Loucy (cell line): ENCODE data around the gene ZNF350.
A peak's percentile ranks its signal among the peaks of the same experiment; 100 is the strongest.

ENCODE experiments used
- H2AFZ ChIP-seq: fragments of 200-600 bp; sonication (generic); 2 replicates; pipeline ENCODE4 v1.6.0; 2016; ENCODE audit warnings: antibody characterized with exemption, mild to moderate bottlenecking, low read length, moderate library complexity
- H3F3A ChIP-seq: fragments of 200-600 bp; 2 replicates; pipeline ENCODE4 v1.6.0; 2016; ENCODE audit warnings: antibody characterized with exemption, low read depth, mild to moderate bottlenecking
- H3K27me3 ChIP-seq: fragments of 200-600 bp; sonication (generic); 2 replicates; pipeline ENCODE4 v1.6.1; 2014; ENCODE audit warnings: low read length, mild to moderate bottlenecking; ENCODE audit not compliant: insufficient read depth, poor library complexity, severe bottlenecking
- H3K36me3 ChIP-seq: fragments of 200-600 bp; sonication (generic); 2 replicates; pipeline ENCODE4 v1.6.1; 2016; ENCODE audit warnings: low read length; ENCODE audit not compliant: insufficient read depth
- H3K4me1 ChIP-seq: fragments of 200-600 bp; sonication (generic); 2 replicates; pipeline ENCODE4 v1.5.1; 2014; ENCODE audit warnings: low read length, mild to moderate bottlenecking; ENCODE audit not compliant: insufficient read depth, poor library complexity, severe bottlenecking
- H3K4me2 ChIP-seq: fragments of 200-600 bp; sonication (generic); 2 replicates; pipeline ENCODE4 v1.6.0; 2014; ENCODE audit warnings: antibody characterized with exemption, low read length, low read depth, mild to moderate bottlenecking; ENCODE audit not compliant: poor library complexity, severe bottlenecking
- H3K4me3 ChIP-seq: fragments of 200-600 bp; sonication (generic); 2 replicates; pipeline ENCODE4 v1.5.1; 2014; ENCODE audit warnings: low read length, mild to moderate bottlenecking, mixed read lengths; ENCODE audit not compliant: poor library complexity, severe bottlenecking
- H3K79me2 ChIP-seq: fragments of 200-600 bp; sonication (generic); 2 replicates; pipeline ENCODE4 v1.6.1; 2014; ENCODE audit warnings: low read length; ENCODE audit not compliant: insufficient read depth
- H3K9ac ChIP-seq: fragments of 200-600 bp; sonication (generic); 2 replicates; pipeline ENCODE4 v1.6.0; 2014; ENCODE audit warnings: mild to moderate bottlenecking, low read depth, low read length, moderate library complexity; ENCODE audit not compliant: poor library complexity, severe bottlenecking
- H3K9me2 ChIP-seq: fragments of 200-600 bp; sonication (generic); replicated peaks from 2 replicates; pipeline ENCODE4 v1.6.1; 2016; ENCODE audit warnings: low read depth, low read length, mixed read lengths
- H3K9me3 ChIP-seq: fragments of 200-600 bp; sonication (generic); 2 replicates; pipeline ENCODE4 v1.6.1; 2014; ENCODE audit warnings: mild to moderate bottlenecking, antibody characterized with exemption, low read length, low read depth; ENCODE audit not compliant: insufficient read depth
- H4K20me1 ChIP-seq: fragments of 200-600 bp; sonication (generic); 2 replicates; pipeline ENCODE4 v1.6.0; 2014; ENCODE audit warnings: antibody characterized with exemption, low read length, mild to moderate bottlenecking; ENCODE audit not compliant: insufficient read depth, poor library complexity, severe bottlenecking
- EZH2phosphoT487 ChIP-seq: fragments of 200-600 bp; IDR thresholded peaks from 2 replicates; pipeline ENCODE4 v1.6.1; 2018; ENCODE audit warnings: antibody characterized with exemption, mild to moderate bottlenecking, moderate library complexity, borderline replicate concordance
- TF ChIP-seq, protein P1 (sequence below): fragments of 200-600 bp; sonication (generic); conservative IDR thresholded peaks from 2 replicates; pipeline ENCODE4 v1.5.1; 2014; ENCODE audit warnings: mild to moderate bottlenecking, antibody characterized with exemption, low read length

The ZNF350 gene

DNA sequence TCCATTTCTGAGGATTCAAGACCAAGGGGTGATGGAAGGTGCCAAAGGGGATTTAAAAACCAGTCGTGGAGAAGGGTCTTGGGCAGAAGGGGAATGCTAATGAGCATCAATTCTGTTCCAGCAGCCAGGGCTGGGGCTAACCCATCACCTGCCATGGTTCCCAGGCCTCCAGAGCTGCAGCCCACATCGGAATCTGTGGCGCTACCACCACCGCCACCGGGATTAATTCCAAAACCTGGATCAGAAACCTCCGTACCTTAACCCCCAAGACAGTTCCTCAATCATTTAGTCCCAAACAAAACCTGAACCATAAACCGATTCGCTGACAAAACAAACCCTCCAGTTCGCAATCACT lies 20.8 kb upstream of the ZNF350 start:
- TF ChIP-seq, protein P1, sequence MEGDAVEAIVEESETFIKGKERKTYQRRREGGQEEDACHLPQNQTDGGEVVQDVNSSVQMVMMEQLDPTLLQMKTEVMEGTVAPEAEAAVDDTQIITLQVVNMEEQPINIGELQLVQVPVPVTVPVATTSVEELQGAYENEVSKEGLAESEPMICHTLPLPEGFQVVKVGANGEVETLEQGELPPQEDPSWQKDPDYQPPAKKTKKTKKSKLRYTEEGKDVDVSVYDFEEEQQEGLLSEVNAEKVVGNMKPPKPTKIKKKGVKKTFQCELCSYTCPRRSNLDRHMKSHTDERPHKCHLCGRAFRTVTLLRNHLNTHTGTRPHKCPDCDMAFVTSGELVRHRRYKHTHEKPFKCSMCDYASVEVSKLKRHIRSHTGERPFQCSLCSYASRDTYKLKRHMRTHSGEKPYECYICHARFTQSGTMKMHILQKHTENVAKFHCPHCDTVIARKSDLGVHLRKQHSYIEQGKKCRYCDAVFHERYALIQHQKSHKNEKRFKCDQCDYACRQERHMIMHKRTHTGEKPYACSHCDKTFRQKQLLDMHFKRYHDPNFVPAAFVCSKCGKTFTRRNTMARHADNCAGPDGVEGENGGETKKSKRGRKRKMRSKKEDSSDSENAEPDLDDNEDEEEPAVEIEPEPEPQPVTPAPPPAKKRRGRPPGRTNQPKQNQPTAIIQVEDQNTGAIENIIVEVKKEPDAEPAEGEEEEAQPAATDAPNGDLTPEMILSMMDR, result no peak
- TF ChIP-seq EZH2phosphoT487, result no peak
- H3K4me1 ChIP-seq, result peaks cover 26% of the 10 kb centered on the region
- H3K9me2 ChIP-seq, result no peaks in the 10 kb centered on the region
- 0 out of 2 replicates have a peak, but pooled peaks cover 4% of the 10 kb centered on the region for H3K36me3 ChIP-seq
- H3K79me2 ChIP-seq, result peaks cover 21% of the 10 kb centered on the region
- no peaks in the 10 kb centered on the region for H3F3A ChIP-seq
- peak overlapping the region; percentile 90 for H3K9ac ChIP-seq
- H3K27me3 ChIP-seq, result no peaks in the 10 kb centered on the region
- H3K4me3 ChIP-seq, result peak overlapping the region; percentile 88
- H3K9me3 ChIP-seq, result no peaks in the 10 kb centered on the region
- H2AFZ ChIP-seq, result peak overlapping the region; percentile 95
- peak overlapping the region; percentile 90 for H3K4me2 ChIP-seq
- no peaks in the 10 kb centered on the region for H4K20me1 ChIP-seq

DNA sequence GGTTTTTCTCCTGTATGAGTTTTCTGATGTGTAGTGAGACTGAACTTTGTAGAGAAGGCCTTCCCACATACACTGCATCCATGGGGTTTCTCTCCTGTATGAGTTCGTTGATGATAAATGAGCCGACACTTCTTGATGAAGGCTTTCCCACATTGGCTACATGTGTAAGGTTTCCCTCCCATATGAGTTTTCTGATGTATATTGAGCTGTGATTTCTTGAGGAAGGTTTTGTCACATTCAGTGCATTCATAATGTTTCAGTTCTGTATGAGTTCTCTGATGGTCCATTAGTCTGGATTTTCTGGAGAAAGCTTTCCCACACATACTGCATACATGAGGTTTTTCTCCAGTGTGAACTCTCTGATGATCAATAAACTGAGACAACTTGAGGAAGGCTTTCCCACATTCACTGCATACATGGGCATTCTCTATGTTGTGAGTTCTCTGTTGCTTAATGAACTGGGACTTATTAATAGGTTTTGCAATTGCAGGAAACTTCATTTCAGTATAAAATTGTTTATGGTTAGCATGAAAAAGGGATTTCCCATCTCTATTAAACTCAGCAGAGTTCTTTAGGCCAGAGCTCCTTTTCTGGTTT lies 7.5 kb upstream of the ZNF350 start:
- H3K9me2 ChIP-seq, result no peaks in the 10 kb centered on the region
- H2AFZ ChIP-seq, result no peak overlapping the region
- H3K79me2 ChIP-seq, result no peaks in the 10 kb centered on the region
- no peak overlapping the region for H3K9ac ChIP-seq
- H3K4me2 ChIP-seq, result no peak overlapping the region
- peaks cover 11% of the 10 kb centered on the region for H3K27me3 ChIP-seq
- TF ChIP-seq, protein P1, result no peak
- TF ChIP-seq EZH2phosphoT487, result no peak
- no peaks in the 10 kb centered on the region for H3K4me1 ChIP-seq
- no peaks in the 10 kb centered on the region for H4K20me1 ChIP-seq
- no peaks in the 10 kb centered on the region for H3F3A ChIP-seq
- no peak overlapping the region for H3K4me3 ChIP-seq
- H3K9me3 ChIP-seq, result peaks cover 34% of the 10 kb centered on the region
- H3K36me3 ChIP-seq, result peaks cover 54% of the 10 kb centered on the region

DNA sequence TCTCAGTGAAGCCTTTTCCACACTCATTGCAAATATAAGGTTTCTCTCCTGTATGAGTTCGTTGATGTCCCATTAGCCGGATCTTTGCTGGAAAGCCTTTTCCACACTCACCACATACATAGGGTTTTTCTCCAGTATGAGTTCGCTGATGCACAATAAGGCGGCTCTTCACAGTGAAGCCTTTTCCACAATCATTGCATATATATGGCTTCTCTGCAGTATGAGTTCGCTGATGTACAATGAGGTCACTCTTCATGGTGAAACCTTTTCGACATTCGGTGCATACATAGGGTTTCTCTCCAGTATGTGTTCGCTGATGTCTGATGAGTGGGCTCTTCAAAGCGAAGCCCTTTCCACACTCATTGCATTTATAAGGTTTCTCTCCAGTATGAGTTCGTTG lies 6.8 kb upstream of the ZNF350 start:
- peaks cover 47% of the 10 kb centered on the region for H3K36me3 ChIP-seq
- no peaks in the 10 kb centered on the region for H3K79me2 ChIP-seq

More for the DNA sequence above, 6.8 kb upstream of the ZNF350 start:
- no peak for TF ChIP-seq EZH2phosphoT487
- TF ChIP-seq, protein P1, result no peak
- H3K9ac ChIP-seq, result no peak overlapping the region
- no peaks in the 10 kb centered on the region for H3F3A ChIP-seq
- no peak overlapping the region for H3K4me2 ChIP-seq
- H2AFZ ChIP-seq, result no peak overlapping the region
- no peaks in the 10 kb centered on the region for H4K20me1 ChIP-seq
- no peaks in the 10 kb centered on the region for H3K4me1 ChIP-seq
- H3K4me3 ChIP-seq, result no peak overlapping the region
- no peaks in the 10 kb centered on the region for H3K9me2 ChIP-seq
- peaks cover 11% of the 10 kb centered on the region for H3K27me3 ChIP-seq
- H3K9me3 ChIP-seq, result peaks cover 34% of the 10 kb centered on the region
